Esophagus muscularis mucosa (tissue), 4 donors: ENCODE results near the gene ZNF248.

Source experiments
- EP300 ChIP-seq: sonication (generic); formaldehyde crosslinking; IDR thresholded peaks from one replicate; pipeline ENCODE4 v1.6.1; 2017; ENCODE audit warnings: antibody characterized with exemption
- POLR2A ChIP-seq: fragments of 450-650 bp; IDR thresholded peaks from one replicate; pipeline ENCODE4 v1.6.1; 2017; ENCODE audit warnings: antibody characterized with exemption, moderate library complexity, mild to moderate bottlenecking, low read depth
- POLR2AphosphoS5 ChIP-seq, 2 donors: sonication (generic); formaldehyde crosslinking; IDR thresholded peaks; one replicate each; pipeline ENCODE4 v1.6.1; 2017; ENCODE audit warnings: antibody characterized with exemption in 2 of 2
- TF ChIP-seq, protein P1 (sequence below), 3 experiments: fragments of 200-600 bp in 2 of 3; fragments of 450-650 bp in 1 of 3; sonication (generic) in 2 of 3; IDR thresholded peaks; one replicate each; pipeline ENCODE4 v1.5.1; 2017 to 2019; ENCODE audit warnings: antibody characterized with exemption in 3 of 3, mild to moderate bottlenecking in 2 of 3, moderate library complexity in 1 of 3

DNA sequence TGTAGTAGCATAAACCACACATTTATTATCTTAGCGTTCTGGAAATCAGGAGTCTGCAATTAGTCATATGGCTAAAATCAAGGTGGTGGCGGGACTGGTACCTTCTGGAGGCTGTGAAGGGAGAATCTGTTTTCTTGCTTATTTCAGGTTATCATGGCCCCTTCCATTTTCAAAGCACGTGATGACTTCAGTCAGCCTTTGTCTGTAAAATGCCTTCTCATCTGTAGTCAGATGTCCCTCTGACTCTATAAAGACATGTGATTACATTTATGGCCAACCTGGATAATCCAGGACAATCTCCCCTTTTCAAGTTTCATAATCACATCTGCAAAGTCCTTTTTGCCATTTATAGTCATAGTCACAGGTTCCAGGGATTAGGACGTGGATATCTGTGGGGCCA, 15.5 kb upstream of the ZNF248 start:
- TF ChIP-seq, protein P1, sequence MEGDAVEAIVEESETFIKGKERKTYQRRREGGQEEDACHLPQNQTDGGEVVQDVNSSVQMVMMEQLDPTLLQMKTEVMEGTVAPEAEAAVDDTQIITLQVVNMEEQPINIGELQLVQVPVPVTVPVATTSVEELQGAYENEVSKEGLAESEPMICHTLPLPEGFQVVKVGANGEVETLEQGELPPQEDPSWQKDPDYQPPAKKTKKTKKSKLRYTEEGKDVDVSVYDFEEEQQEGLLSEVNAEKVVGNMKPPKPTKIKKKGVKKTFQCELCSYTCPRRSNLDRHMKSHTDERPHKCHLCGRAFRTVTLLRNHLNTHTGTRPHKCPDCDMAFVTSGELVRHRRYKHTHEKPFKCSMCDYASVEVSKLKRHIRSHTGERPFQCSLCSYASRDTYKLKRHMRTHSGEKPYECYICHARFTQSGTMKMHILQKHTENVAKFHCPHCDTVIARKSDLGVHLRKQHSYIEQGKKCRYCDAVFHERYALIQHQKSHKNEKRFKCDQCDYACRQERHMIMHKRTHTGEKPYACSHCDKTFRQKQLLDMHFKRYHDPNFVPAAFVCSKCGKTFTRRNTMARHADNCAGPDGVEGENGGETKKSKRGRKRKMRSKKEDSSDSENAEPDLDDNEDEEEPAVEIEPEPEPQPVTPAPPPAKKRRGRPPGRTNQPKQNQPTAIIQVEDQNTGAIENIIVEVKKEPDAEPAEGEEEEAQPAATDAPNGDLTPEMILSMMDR (IDR thresholded peaks at IDR 0.05): no peak
- TF ChIP-seq POLR2A (no peak), POLR2AphosphoS5 (IDR thresholded peaks at IDR 0.05) (no peak), EP300 (no peak)
